Left ventricle myocardium inferior (tissue), 1 donor: Measurements from ENCODE around the gene RGS6. TPM values are rescaled to one million over a fixed set of nuclear protein-coding genes. Genes with fewer than 3 reads are reported as not detected.

Experiments
- DNase-seq: peaks from one replicate; pipeline ENCODE4 v3.0.0-alpha.2; 2020
- H3K27ac ChIP-seq: fragments of 200-600 bp; replicated peaks from 2 replicates; pipeline ENCODE4 v1.8.0; 2021
- H3K27me3 ChIP-seq: fragments of 200-600 bp; 2 replicates; pipeline ENCODE4 v1.8.0; 2021; ENCODE audit warnings: low read depth
- H3K36me3 ChIP-seq: fragments of 200-600 bp; 2 replicates; pipeline ENCODE4 v1.8.0; 2021
- H3K4me1 ChIP-seq: fragments of 200-600 bp; 2 replicates; pipeline ENCODE4 v1.8.0; 2021
- H3K4me3 ChIP-seq: fragments of 200-600 bp; 2 replicates; pipeline ENCODE4 v1.8.0; 2021; ENCODE audit warnings: mild to moderate bottlenecking, moderate library complexity
- H3K9me3 ChIP-seq: fragments of 200-600 bp; replicated peaks from 2 replicates; pipeline ENCODE4 v1.8.0; 2021
- intact Hi-C: fragments of 100-400 bp; cut with micrococcal nuclease; formaldehyde crosslinking; loops from one replicate; pipeline ENCODE4 v1.11.0; 2022
- total RNA-seq: library from RNA; stranded (reverse); fragmentation: NEBNext Ultra II Directional; extraction: Animal tissue kit (Norgen Biotek cat#: 25700); gene quantifications from one replicate; pipeline ENCODE4 v1.2.1, GENCODE V29; 2021
- TF ChIP-seq, protein P1 (sequence below): fragments of 200-600 bp; IDR thresholded peaks from 2 replicates; pipeline ENCODE4 v1.8.0; 2021; ENCODE audit warnings: antibody characterized with exemption, mild to moderate bottlenecking, borderline replicate concordance
- donor health status: DM: no; HTN: yes; CAD: no; lungs with severe emphysema.

The RGS6 gene
- total RNA-seq, 1 donor from 2014 or later, result 23.0 TPM

DNA sequence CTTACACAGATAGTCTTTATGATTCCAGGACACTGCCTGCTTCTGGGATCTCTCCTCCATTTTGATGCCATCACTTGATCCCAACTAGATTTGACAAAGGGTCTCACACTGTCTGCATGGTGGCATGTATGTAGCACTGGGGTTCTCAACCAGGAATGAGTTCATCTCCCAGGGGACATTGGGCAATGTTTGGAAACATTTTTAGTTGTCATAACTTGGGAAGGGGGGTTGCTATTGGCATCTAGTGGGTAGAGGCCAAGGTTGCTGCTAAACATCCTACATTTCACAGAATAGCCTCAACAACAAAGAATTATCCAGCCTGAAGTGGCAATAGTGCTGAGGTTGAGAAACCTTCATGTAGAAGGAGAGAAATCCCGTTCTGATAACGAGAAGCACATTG lies 585.5 kb downstream of the RGS6 start:
- no peak overlapping the region for H3K4me3 ChIP-seq
- H3K36me3 ChIP-seq, result no peaks in the 10 kb centered on the region
- H3K9me3 ChIP-seq, result peaks cover 7% of the 10 kb centered on the region
- TF ChIP-seq, protein P1, sequence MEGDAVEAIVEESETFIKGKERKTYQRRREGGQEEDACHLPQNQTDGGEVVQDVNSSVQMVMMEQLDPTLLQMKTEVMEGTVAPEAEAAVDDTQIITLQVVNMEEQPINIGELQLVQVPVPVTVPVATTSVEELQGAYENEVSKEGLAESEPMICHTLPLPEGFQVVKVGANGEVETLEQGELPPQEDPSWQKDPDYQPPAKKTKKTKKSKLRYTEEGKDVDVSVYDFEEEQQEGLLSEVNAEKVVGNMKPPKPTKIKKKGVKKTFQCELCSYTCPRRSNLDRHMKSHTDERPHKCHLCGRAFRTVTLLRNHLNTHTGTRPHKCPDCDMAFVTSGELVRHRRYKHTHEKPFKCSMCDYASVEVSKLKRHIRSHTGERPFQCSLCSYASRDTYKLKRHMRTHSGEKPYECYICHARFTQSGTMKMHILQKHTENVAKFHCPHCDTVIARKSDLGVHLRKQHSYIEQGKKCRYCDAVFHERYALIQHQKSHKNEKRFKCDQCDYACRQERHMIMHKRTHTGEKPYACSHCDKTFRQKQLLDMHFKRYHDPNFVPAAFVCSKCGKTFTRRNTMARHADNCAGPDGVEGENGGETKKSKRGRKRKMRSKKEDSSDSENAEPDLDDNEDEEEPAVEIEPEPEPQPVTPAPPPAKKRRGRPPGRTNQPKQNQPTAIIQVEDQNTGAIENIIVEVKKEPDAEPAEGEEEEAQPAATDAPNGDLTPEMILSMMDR, result no peak
- H3K27me3 ChIP-seq, result no peaks in the 10 kb centered on the region
- H3K4me1 ChIP-seq, result no peaks in the 10 kb centered on the region
- intact Hi-C loops, result loop anchor here (2.0 kb wide), 1 partner anchor 387 kb away; no protein-coding TSS in a partner anchor
- no peak for DNase-seq
- no peak overlapping the region for H3K27ac ChIP-seq

GRCh38 chr14:72518809-72519377 lies 586.7 kb downstream of the RGS6 start:
- no peak overlapping the region for H3K4me3 ChIP-seq
- no peaks in the 10 kb centered on the region for H3K36me3 ChIP-seq
- no peaks in the 10 kb centered on the region for H3K27me3 ChIP-seq
- intact Hi-C loops, result no loop called here
- no peak overlapping the region for H3K27ac ChIP-seq
- no peaks in the 10 kb centered on the region for H3K4me1 ChIP-seq
- TF ChIP-seq, protein P1, result no peak
- H3K9me3 ChIP-seq, result peaks cover 7% of the 10 kb centered on the region
- DNase-seq, result no peak

DNA sequence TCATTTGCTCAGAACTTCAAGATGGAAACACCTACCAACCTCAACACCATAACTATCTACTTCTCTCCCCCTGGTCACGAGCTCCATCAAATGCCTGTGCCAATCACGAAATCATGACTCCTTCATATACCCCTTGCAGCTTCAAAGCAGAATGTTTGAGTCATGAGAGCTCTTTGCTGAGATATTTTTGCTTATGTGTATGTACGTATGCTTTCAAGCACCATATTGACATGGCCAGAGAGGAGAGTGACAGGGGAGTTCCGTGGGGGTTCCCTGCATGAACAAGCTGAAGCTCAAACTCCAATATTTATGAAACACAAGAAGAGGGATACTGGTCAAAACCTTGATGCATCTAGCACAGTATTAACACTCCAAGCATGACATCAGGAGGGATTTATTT lies 587.3 kb downstream of the RGS6 start:
- no peak for DNase-seq
- Histone ChIP-seq H3K36me3 (no peaks in the 10 kb centered on the region), H3K4me3 (no peak overlapping the region), H3K27ac (no peak overlapping the region), H3K27me3 (no peaks in the 10 kb centered on the region), H3K9me3 (peaks cover 7% of the 10 kb centered on the region), H3K4me1 (no peaks in the 10 kb centered on the region)
- intact Hi-C loops, result no loop called here
- TF ChIP-seq, protein P1, result no peak

- Histone ChIP-seq H3K4me1 (no peaks in the 10 kb centered on the region), H3K27ac (no peak overlapping the region), H3K4me3 (no peak overlapping the region), H3K27me3 (no peaks in the 10 kb centered on the region), H3K9me3 (peaks cover 7% of the 10 kb centered on the region), H3K36me3 (no peaks in the 10 kb centered on the region)
- no peak for DNase-seq
- intact Hi-C loops, result no loop called here
- TF ChIP-seq, protein P1, result no peak
These were observed 588.8 kb downstream of the RGS6 start for GRCh38 chr14:72521045-72521444.

DNA sequence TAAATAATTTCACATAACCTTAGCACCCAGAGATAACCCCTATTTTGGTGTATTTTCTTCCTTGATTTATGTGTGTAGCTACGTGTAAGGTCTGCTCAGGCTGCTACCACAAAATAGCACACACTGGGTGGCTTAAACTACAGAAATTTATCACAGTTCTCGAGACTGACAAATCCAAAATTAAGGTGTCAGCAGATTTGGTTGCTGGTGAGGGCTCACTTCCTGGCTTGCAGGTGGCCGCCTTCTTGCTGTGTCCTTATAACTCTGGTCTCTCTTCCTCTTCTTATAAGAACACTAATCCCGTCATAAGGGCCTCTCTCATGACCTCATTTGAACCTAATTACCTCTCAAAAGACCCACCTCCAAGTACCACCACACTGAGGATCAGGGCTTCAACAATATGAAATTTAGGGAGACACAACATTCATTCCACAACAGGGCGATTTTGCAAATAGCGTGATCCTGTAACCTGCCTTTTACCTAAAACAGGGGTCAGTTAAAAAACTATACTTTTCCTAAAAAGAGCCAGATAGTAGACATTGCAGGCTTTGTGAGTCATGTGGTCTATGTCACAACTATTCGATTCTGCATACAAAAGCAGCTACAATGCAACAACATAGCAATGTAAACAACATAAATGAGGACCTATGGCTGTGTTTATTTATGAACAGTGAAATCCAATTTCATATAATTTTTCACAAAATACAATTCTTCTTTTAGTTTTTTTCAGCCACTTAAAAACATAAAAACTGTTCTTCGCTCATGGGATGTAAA lies 589.9 kb downstream of the RGS6 start:
- H3K4me3 ChIP-seq, result no peak overlapping the region
- TF ChIP-seq, protein P1, result no peak
- H3K27ac ChIP-seq, result no peak overlapping the region
- peaks cover 7% of the 10 kb centered on the region for H3K9me3 ChIP-seq
- no peaks in the 10 kb centered on the region for H3K4me1 ChIP-seq
- intact Hi-C loops, result no loop called here
- DNase-seq, result no peak
- H3K36me3 ChIP-seq, result no peaks in the 10 kb centered on the region
- H3K27me3 ChIP-seq, result no peaks in the 10 kb centered on the region
